ENCODE measurements around the gene PRELP.

PRELP gene

GRCh38 chr1:203480084-203480483 lies 4.5 kb downstream of the PRELP start:
- TF ChIP-seq ESRRG (CRISPR knock-in tag; IDR thresholded peaks at IDR 0.05) (no peak), SNAI2 (CRISPR knock-in tag; IDR thresholded peaks at IDR 0.05) (no peak), POU6F1 (CRISPR knock-in tag; IDR thresholded peaks at IDR 0.05; ENCODE audit: borderline replicate concordance, low read depth) (no peak), ISL1 (CRISPR knock-in tag; IDR thresholded peaks at IDR 0.05) (no peak), ARNTL (CRISPR knock-in tag; IDR thresholded peaks at IDR 0.05; ENCODE audit: borderline replicate concordance, low read depth) (no peak), ZFP30 (CRISPR knock-in tag; IDR thresholded peaks at IDR 0.05) (no peak), CSRNP3 (CRISPR knock-in tag; IDR thresholded peaks at IDR 0.05) (no peak)
- peak; percentile 26; the same call in 2 of the 3 replicates for ATAC-seq

DNA sequence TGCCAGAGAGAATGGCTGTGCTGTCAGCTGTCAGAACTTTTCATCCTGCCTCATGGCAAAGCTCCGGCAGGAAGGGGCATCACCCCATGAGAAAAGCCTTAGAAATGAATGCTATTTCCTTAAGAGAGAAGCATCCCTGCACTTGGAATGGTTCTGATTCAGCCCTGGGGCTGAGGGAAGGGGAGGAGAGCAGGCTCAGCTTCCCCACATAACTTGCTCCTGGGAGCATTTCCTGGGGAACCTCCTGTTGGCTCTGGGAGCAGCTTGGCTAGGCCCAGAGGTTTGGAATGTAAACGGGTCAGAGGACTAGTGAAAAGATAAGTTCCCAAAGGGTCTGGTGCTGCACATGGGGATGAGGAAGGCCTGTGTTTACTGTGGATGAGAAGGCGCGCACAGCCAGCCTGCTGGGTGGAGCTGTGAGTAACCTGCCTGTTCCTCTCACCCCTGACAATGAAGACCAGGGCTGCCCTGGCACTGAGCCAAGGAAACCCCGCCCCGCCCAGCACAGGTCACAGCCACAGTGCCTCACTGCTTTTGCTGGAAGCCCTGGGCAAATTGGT lies 5.0 kb downstream of the PRELP start:
- ATAC-seq = peak; percentile 88
- TF ChIP-seq ZFP3 (CRISPR knock-in tag; IDR thresholded peaks at IDR 0.05) (no peak), ESRRG (CRISPR knock-in tag; IDR thresholded peaks at IDR 0.05) (no peak), ZNF565 (CRISPR knock-in tag; conservative IDR thresholded peaks at IDR 0.05; ENCODE audit: low read depth) (no peak), ARNTL (CRISPR knock-in tag; IDR thresholded peaks at IDR 0.05; ENCODE audit: borderline replicate concordance, low read depth) (no peak), TSHZ2 (CRISPR knock-in tag; IDR thresholded peaks at IDR 0.05) (no peak), TCF4 (CRISPR knock-in tag; IDR thresholded peaks at IDR 0.05; ENCODE audit: borderline replicate concordance) (no peak), GLIS3 (CRISPR knock-in tag; IDR thresholded peaks at IDR 0.05) (no peak)
- TF ChIP-seq, protein P1, sequence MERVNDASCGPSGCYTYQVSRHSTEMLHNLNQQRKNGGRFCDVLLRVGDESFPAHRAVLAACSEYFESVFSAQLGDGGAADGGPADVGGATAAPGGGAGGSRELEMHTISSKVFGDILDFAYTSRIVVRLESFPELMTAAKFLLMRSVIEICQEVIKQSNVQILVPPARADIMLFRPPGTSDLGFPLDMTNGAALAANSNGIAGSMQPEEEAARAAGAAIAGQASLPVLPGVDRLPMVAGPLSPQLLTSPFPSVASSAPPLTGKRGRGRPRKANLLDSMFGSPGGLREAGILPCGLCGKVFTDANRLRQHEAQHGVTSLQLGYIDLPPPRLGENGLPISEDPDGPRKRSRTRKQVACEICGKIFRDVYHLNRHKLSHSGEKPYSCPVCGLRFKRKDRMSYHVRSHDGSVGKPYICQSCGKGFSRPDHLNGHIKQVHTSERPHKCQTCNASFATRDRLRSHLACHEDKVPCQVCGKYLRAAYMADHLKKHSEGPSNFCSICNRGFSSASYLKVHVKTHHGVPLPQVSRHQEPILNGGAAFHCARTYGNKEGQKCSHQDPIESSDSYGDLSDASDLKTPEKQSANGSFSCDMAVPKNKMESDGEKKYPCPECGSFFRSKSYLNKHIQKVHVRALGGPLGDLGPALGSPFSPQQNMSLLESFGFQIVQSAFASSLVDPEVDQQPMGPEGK (CRISPR knock-in tag; IDR thresholded peaks at IDR 0.05; ENCODE audit: borderline replicate concordance) = no peak

GRCh38 chr1:203481196-203481595 lies 5.6 kb downstream of the PRELP start:
- no peak for ATAC-seq

GRCh38 chr1:203486618-203487370 lies 11.2 kb downstream of the PRELP start:
- TF ChIP-seq ZNF8 (CRISPR knock-in tag; IDR thresholded peaks at IDR 0.05) = no peak
- no peak for TF ChIP-seq TSHZ2 (CRISPR knock-in tag; IDR thresholded peaks at IDR 0.05)
- TF ChIP-seq TOX (CRISPR knock-in tag; IDR thresholded peaks at IDR 0.05; ENCODE audit: borderline replicate concordance) = no peak
- no peak for TF ChIP-seq ZNF565 (CRISPR knock-in tag; conservative IDR thresholded peaks at IDR 0.05; ENCODE audit: low read depth)
- TF ChIP-seq TCF4 (CRISPR knock-in tag; IDR thresholded peaks at IDR 0.05; ENCODE audit: borderline replicate concordance) = no peak
- TF ChIP-seq RARB (CRISPR knock-in tag; IDR thresholded peaks at IDR 0.05) = no peak
- TF ChIP-seq ISL1 (CRISPR knock-in tag; IDR thresholded peaks at IDR 0.05) = no peak
- no peak for TF ChIP-seq CSDC2 (CRISPR knock-in tag; IDR thresholded peaks at IDR 0.05)
- TF ChIP-seq, protein P1 (CRISPR knock-in tag; IDR thresholded peaks at IDR 0.05; ENCODE audit: borderline replicate concordance) = no peak
- ATAC-seq = no peak

More at GRCh38 chr1:203481196-203481595, 5.6 kb downstream of the PRELP start:
- no peak for TF ChIP-seq ESRRG (CRISPR knock-in tag; IDR thresholded peaks at IDR 0.05)

Data from SK-N-SH treated with all-trans-retinoic acid at 6 μM for 48 hours (cell line).